HEK293 (cell line): ENCODE measurements around the gene TRAF1.

Experiments
- CTCF ChIA-PET: fragments of 350-600 bp; formaldehyde crosslinking; extraction: SDS; loops from one replicate; lab custom pipeline; 2021; ENCODE audit warnings: antibody characterized with exemption; lab: Yijun Ruan, JAX
- POLR2A ChIA-PET: fragments of 300-600 bp; formaldehyde crosslinking; extraction: SDS; loops from one replicate; lab custom pipeline; 2020; ENCODE audit warnings: antibody characterized with exemption, inconsistent platforms; lab: Yijun Ruan, JAX
- H3K27ac ChIP-seq: fragments of 200-500 bp; sonication (Bioruptor generic); 2 replicates; pipeline ENCODE4 v1.5.1; 2014; ENCODE audit warnings: low read depth, low read length, control low read depth, inconsistent platforms; ENCODE audit errors: extremely low read depth
- H3K36me3 ChIP-seq, 2 experiments: fragments of 200-500 bp in 1 of 2; sonication (Bioruptor generic) in 1 of 2; 1 replicate in 1 of 2; 2 replicates in 1 of 2; pipeline ENCODE4 v1.5.1; 2014 to 2017; ENCODE audit warnings: inconsistent platforms in 2 of 2, low read length in 2 of 2; ENCODE audit not compliant: control insufficient read depth in 2 of 2, insufficient read depth in 1 of 2
- H3K4me1 ChIP-seq: fragments of 200-500 bp; sonication (Bioruptor generic); 2 replicates; pipeline ENCODE4 v1.5.1; 2014; ENCODE audit warnings: mild to moderate bottlenecking, low read length, inconsistent platforms; ENCODE audit not compliant: control insufficient read depth, insufficient read depth
- H3K4me3 ChIP-seq: 2 replicates; pipeline ENCODE4 v1.5.1; 2011; ENCODE audit warnings: low read depth, mild to moderate bottlenecking, control low read depth, low read length, moderate library complexity
- H3K9me3 ChIP-seq: fragments of 200-500 bp; sonication (Bioruptor generic); 2 replicates; pipeline ENCODE4 v1.5.1; 2014; ENCODE audit warnings: low read depth, low read length, inconsistent platforms; ENCODE audit not compliant: control insufficient read depth, insufficient read depth
- AEBP2 ChIP-seq: fragments of 450-650 bp; formaldehyde crosslinking; IDR thresholded peaks from 2 replicates; pipeline ENCODE4 v1.5.1; 2016; ENCODE audit warnings: missing biosample characterization, missing genetic modification characterization, borderline replicate concordance
- REST ChIP-seq: fragments of 450-650 bp; formaldehyde crosslinking; IDR thresholded peaks from 2 replicates; pipeline ENCODE4 v1.5.1; 2016; ENCODE audit warnings: missing biosample characterization, missing genetic modification characterization
- SETDB1 ChIP-seq: IDR thresholded peaks from one replicate; pipeline ENCODE4 v1.6.1; 2017; ENCODE audit warnings: mild to moderate bottlenecking, low read length, moderate library complexity, mixed read lengths; ENCODE audit not compliant: insufficient read length
- TRIM28 ChIP-seq: IDR thresholded peaks from 2 replicates; pipeline ENCODE4 v1.6.1; 2011; ENCODE audit warnings: low read length, control low read depth, borderline replicate concordance
- TSHZ1 ChIP-seq: fragments of 450-650 bp; formaldehyde crosslinking; IDR thresholded peaks from 2 replicates; pipeline ENCODE4 v1.5.1; 2016; ENCODE audit warnings: missing biosample characterization, missing genetic modification characterization, borderline replicate concordance
- WT1 ChIP-seq: fragments of 450-650 bp; formaldehyde crosslinking; IDR thresholded peaks from 2 replicates; pipeline ENCODE4 v1.5.1; 2016; ENCODE audit warnings: missing biosample characterization, missing genetic modification characterization
- ZFP3 ChIP-seq: fragments of 450-650 bp; formaldehyde crosslinking; IDR thresholded peaks from 2 replicates; pipeline ENCODE4 v1.5.1; 2016; ENCODE audit warnings: low read depth, missing biosample characterization, missing genetic modification characterization
- ZNF16 ChIP-seq: fragments of 450-650 bp; formaldehyde crosslinking; IDR thresholded peaks from 2 replicates; pipeline ENCODE4 v1.5.1; 2016; ENCODE audit warnings: low read depth, missing biosample characterization, missing genetic modification characterization
- ZNF280D ChIP-seq: fragments of 450-650 bp; formaldehyde crosslinking; IDR thresholded peaks from 2 replicates; pipeline ENCODE4 v1.5.1; 2016; ENCODE audit warnings: missing biosample characterization, missing genetic modification characterization
- ZNF292 ChIP-seq: fragments of 450-650 bp; formaldehyde crosslinking; IDR thresholded peaks from 2 replicates; pipeline ENCODE4 v1.5.1; 2016; ENCODE audit warnings: low read depth, missing biosample characterization, missing genetic modification characterization, borderline replicate concordance
- ZNF324 ChIP-seq: fragments of 450-650 bp; formaldehyde crosslinking; IDR thresholded peaks from 2 replicates; pipeline ENCODE4 v1.5.1; 2016; ENCODE audit warnings: missing biosample characterization, missing genetic modification characterization
- ZNF426 ChIP-seq: fragments of 450-650 bp; formaldehyde crosslinking; IDR thresholded peaks from 2 replicates; pipeline ENCODE4 v1.5.1; 2017; ENCODE audit warnings: missing biosample characterization, missing genetic modification characterization, mild to moderate bottlenecking, inconsistent platforms, moderate library complexity
- ZNF548 ChIP-seq: fragments of 450-650 bp; formaldehyde crosslinking; IDR thresholded peaks from 2 replicates; pipeline ENCODE4 v1.5.1; 2016; ENCODE audit warnings: missing biosample characterization, missing genetic modification characterization
- ZNF571 ChIP-seq: fragments of 450-650 bp; formaldehyde crosslinking; IDR thresholded peaks from 2 replicates; pipeline ENCODE4 v1.5.0; 2017; ENCODE audit warnings: missing biosample characterization, missing genetic modification characterization
- ZNF621 ChIP-seq: fragments of 450-650 bp; formaldehyde crosslinking; IDR thresholded peaks from 2 replicates; pipeline ENCODE4 v1.5.1; 2017; ENCODE audit warnings: missing biosample characterization, missing genetic modification characterization
- ZNF660 ChIP-seq: fragments of 450-650 bp; IDR thresholded peaks from 2 replicates; pipeline ENCODE4 v1.5.1; 2018; ENCODE audit warnings: missing biosample characterization, mild to moderate bottlenecking, missing genetic modification characterization

The TRAF1 gene

GRCh38 chr9:120923620-120924328 lies 2.8 kb downstream of the TRAF1 start (continued):
- TF ChIP-seq ZNF548 (tag by site-specific recombination), result no peak
- no peak for TF ChIP-seq ZNF621 (tag by site-specific recombination)
- no peak for TF ChIP-seq ZNF280D (tag by site-specific recombination)
- no peak for TF ChIP-seq ZNF660 (tag by site-specific recombination)
- no peak for TF ChIP-seq ZNF571 (tag by site-specific recombination)
- no peak for TF ChIP-seq REST (tag by site-specific recombination)
- no peak for TF ChIP-seq ZNF292 (tag by site-specific recombination)

GRCh38 chr9:120922404-120923195 lies 4.0 kb downstream of the TRAF1 start:
- Histone ChIP-seq H3K36me3 (no peaks in the 10 kb centered on the region), H3K9me3 (no peaks in the 10 kb centered on the region), H3K4me3 (no peak overlapping the region), H3K27ac (no peak overlapping the region), H3K4me1 (no peaks in the 10 kb centered on the region)
- CTCF ChIA-PET, result interaction anchor here (0.6 to 1.7 kb wide), 2 partner anchors 14 to 61 kb away, joined by 4 read pairs; no protein-coding TSS in a partner anchor
- POLR2A ChIA-PET, result no interaction called here
- TF ChIP-seq SETDB1 (no peak), ZNF324 (tag by site-specific recombination) (no peak), ZNF292 (tag by site-specific recombination) (no peak), AEBP2 (tag by site-specific recombination) (no peak)

GRCh38 chr9:120921661-120922181 lies 4.9 kb downstream of the TRAF1 start:
- Histone ChIP-seq H3K4me1 (no peaks in the 10 kb centered on the region), H3K4me3 (no peak overlapping the region), H3K27ac (no peak overlapping the region), H3K9me3 (no peaks in the 10 kb centered on the region), H3K36me3 (no peaks in the 10 kb centered on the region)
- ChIA-PET CTCF (interaction anchor here (0.6 to 1.7 kb wide), 4 partner anchors 15 to 821 kb away, joined by 4 to 6 read pairs (median 4); no protein-coding TSS in a partner anchor), POLR2A (interaction anchor here (1.2 kb wide), 1 partner anchor 169 kb away, joined by 3 read pairs; no protein-coding TSS in a partner anchor)
- TF ChIP-seq ZFP3 (tag by site-specific recombination) (no peak), TSHZ1 (tag by site-specific recombination) (no peak), ZNF16 (no peak), ZNF426 (tag by site-specific recombination) (no peak), TRIM28 (no peak), WT1 (tag by site-specific recombination) (no peak)
